A549 treated with RU486 at 1 μM for 4 hours (cell line): ENCODE data around the gene ACSL3. TPM values are rescaled to one million over a fixed set of nuclear protein-coding genes. Genes with fewer than 3 reads are reported as not detected.

ENCODE experiments used
- total RNA-seq: library from RNA; stranded (reverse); fragments of 200-300 nt; extraction: Qiagen RNA extraction; gene quantifications from 5 replicates; pipeline ENCODE4 v1.2.3, GENCODE V29; 2022; ENCODE audit warnings: low read depth

Gene ACSL3
- total RNA-seq, result 83.9 to 141 TPM (median 117 TPM) in 5 replicates

DNA sequence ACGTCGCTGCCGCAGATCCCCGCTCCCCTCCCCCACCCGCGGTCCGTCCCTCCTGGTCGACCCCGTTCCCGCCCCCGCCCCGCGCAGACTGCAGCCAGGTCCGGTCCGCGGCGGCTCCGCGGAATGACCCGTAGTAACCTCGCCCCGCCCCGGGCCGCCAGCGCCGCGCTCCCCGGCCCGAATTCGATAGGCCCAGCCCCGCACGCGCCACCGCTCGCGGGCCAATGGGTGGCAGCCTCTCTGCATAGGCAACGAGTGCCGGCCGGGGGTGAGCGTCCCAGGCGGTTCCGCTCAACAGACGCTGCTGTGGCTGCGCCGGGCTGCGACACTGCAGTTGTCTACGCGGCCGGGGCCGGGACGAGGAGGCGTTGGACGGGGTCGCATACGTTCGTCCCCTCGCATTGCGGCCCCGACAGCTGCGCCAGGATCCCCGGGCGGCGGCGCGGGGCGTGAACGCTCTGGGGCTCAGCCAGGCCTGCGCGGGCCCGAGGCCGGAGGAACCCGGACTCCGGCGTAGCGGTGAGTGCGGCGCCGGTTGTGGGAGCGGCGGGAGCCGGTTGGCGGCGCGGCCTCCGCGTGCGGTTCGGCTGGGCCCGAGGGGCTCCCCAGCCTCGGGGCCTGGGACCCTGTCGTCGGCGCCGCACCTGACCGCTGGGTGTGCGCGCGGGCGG is at the start of gene ACSL3:
Gene ACSL3, plus strand, starts transcription at position 297 of the 671 bp plus-strand sequence. CDS start 47,737 bp downstream, outside the sequence.

Other genes starting within 250 kb of the ACSL3 start
- 33.8 to 49.6 TPM (median 44.3 TPM) in 5 replicates for gene FARSB, start 204.9 kb upstream of the ACSL3 start, total RNA-seq
- gene MOGAT1, start 189.4 kb upstream of the ACSL3 start, total RNA-seq, result not detected in 5 replicates
- 0.63 to 1.2 TPM (median 0.79 TPM) in 5 replicates for gene KCNE4, start 191.2 kb downstream of the ACSL3 start, total RNA-seq